HG03039 (cell line): Measurements from ENCODE around the gene C1QL1.

Source experiments
- ATAC-seq: cut with Tn5 transposase; IDR thresholded peaks from one replicate; pipeline ENCODE4 v1.9.1; 2021; ENCODE audit warnings: mild to moderate bottlenecking, moderate library complexity; ENCODE audit not compliant: unreplicated experiment

Gene C1QL1

DNA sequence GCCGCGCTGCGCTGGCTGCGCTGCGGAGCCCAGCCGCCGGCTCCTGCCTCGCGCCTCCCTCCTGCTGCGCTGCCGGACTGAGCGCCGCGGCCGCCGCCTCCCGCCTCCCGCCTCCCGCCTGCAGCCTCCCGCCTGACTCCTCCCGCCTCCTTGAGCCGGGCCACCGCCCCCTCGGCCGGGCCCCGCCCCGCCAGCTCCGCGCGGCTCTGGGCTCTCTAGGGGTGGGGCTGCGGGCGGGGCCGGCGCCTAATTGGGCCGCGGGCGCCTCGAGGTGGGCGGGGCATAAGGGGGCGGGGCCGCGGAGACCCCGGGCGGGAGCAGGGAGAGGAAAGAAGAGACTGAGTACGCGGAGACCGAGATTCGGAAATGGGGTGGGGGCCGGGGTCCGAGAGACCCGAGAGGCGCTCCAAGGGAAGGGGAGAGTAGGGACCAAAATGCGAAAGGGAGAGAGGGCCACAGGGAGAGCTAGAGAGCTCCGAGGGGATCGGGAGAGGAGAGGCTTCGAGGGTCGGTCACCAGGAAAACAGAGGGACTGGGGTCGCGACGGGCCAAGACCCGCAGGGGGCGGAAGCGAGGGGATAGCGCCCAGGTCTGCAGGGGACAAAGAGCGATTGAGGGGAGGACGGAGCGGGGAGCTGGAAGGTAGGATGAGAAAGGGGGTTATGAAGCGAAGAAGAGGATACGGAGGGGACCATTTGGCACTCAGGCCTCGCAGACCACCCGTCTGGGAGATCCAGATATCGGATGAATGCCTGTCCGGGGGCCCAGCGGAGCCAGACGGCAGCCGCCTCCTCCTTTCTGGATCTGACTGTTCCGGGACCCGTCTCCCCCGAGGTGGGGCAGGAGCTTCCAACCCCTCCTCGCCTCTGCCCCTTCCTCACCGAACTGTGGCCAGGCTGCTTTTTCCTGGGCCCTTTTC lies at the start of gene C1QL1:
Gene C1QL1 (minus strand): TSS at position 79 of the 919 bp plus-strand sequence. CDS start 255 bp downstream, outside the sequence.
- peak; percentile 73 for ATAC-seq

DNA sequence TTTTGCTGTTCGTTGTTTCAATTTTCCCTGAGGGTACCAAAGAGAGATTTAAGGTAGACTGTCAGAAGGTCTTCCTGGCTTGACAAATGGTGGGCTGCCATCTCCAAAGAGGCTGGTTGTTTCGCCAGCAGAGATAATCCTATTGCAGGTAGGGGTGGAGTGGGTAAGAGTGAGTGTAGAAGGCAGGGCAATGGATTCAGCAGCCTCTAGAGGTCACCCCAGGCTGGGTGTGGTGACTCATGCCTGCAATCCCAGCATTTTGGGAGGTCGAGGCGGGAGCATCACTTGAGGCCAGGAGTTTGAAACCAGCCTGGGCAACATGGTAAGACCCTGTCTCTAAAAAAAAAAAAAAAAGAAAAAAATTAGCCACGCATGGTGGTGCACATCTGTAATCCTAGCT lies 48.7 kb upstream of the C1QL1 start:
- no peak for ATAC-seq

DNA sequence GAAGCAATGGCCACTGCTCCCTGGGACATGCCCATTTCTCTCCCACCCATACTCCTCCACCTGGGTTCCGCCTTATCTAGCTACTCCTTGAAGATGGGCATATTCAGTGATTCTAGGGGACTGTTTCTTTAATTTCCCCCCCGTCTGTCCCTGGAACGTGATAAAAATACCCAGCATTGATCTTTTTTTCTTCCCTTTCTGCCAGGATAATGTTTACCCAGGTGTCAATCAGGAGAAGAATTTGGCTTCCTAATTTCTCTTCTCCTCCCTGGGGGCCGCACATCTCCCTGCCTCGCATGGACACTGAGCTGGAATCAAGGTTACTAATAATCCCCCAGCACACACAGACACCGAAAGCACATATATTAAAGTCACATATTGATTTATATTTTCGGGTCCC lies 48.1 kb upstream of the C1QL1 start:
- no peak for ATAC-seq

DNA sequence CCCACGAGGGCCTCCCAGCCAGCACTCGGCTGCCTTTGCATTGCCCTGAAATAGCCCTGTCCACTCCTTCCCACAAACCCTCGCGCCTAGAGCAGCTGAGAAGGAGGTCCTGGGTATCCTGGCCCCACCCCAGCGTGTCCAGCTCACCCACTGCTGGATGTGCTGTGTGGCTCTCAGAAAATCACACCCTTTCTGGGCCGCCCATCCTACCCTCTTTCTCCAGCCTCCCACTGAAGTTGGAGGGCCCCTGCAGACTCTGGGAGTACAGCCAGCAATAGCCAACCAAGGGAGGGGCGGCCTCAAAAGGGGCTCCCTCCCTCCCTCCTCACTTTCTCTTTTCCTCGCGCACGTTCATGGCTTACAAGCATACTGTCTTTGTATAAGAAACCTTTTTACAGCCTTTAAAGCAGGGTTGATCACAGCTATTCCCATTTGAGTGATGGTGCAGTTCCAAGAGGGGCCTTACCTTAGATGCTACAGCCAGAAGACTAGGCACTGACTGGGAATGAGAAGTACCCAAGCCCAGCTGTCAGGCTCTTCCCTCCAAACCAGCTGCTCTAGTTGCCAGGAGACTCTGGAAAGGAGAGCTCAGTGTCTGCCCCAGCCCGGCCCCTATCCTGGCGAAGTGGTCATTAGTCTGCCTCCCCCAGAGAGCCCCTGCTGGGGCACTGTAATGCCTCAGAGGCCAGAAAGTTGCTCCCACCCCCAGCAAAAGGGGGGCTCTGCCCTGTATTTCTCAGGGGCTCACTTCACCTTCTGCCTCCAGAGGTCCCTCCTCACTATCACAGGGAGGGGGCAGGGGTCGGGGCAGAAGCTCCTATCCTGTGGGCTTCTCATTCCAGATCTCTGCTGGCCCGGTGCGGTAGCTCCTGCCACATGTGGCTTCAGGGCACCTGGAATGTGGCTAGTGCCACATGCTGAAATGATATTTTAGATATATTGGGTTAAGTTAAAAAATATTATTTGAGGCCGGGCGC lies 45.2 kb upstream of the C1QL1 start:
- ATAC-seq, result no peak

DNA sequence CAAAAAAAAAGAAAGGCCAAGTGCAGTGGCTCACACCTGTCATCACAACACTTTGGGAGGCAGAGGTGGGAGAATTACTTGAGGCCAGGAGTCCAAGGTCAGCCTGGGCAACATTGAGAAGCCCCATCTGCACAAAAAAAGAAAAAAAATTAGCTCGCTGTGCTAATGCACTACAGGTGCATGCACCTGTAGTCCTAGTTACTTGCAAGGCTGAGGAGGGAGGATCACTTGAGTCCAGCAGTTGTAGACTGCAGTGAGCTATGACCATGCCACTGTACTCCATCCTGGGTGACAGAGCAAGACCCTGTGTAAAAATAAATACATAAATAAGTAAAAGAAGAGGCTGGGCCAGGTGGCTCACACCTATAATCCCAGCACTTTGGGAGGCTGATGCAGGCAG lies 43.7 kb upstream of the C1QL1 start:
- ATAC-seq, result no peak

DNA sequence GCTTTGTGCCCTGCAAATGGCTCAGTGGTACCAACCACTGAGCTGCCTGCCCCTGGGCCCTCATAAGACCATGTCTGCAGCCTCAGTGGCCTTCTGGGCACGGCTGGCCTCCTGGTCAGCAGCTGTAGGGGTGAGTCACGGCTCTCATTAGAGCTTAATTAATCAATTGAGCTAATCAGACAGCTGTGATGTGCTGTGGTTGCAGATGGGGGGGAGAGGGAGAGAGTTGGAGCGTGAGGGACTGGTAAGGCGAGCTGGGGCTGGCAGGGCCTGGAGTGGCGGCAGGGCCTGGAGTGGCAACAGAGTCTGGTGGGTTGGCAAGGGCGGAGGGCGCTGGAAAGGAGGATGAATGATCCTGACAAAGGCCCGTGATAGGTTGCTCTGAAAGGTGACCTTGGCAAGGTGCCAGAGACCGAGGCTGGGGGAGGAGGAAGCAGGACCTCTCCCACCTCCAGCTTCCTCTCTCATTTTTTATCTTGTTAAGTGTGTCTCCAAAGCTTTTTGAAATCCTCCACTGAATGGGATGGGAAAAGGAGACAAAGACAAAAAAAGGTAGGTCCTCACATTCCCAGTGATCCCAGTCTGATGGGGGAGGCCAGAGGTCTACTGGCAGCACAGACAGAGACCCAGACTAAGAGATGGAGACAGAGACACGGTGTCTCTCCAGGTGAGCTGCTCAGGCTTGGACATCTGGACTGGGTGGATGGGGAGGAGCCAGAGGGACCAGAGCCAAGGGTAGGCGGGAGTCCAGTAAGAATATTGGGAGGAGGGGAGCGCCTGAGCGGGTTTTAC lies 41.8 kb upstream of the C1QL1 start:
- ATAC-seq, result no peak

DNA sequence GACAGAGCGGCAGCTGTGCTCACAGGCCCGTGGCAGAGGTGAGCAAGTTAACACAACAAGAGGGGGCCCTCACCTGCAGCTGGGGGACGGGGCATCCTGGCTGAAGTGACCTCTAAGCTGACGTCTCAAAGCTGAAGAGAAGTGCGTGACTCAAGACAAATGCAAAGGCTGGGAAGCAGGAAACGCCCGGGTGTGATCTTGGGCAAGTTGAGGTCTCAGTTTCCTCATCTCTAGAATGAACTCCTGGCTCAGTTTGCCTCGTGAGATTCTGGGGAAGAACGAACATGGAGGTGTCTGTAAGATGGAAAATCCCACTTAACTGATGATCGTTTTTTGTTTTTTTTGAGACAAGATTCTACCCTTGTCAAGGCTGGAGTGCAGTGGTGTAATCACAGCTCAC lies 40.1 kb upstream of the C1QL1 start:
- no peak for ATAC-seq

DNA sequence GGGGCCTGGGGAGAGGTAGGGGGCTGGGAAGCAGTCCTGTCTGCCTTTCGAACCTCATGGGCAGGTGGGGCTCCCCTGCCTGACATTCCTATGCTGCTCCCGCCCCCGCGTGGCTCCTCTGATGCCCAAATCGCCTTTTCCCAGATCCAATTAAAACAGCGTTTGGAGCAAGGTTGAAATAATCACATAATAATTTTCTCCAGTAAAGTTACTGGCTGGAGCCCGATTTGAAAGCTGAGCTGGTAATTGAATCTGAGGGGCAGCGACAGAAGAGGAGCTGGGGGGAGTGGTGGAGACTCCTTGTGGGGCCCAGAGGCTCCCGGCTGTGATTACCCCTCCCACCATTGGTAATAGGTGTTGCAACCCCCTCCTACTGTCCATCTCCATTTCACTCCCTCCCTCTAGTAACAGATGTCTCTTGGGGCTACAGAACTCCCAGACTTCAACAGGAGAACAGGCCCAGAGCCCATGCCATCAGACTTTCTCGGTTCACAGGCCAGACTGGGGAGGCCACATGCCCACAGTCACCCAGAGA lies 38.9 kb upstream of the C1QL1 start:
- ATAC-seq, result no peak

DNA sequence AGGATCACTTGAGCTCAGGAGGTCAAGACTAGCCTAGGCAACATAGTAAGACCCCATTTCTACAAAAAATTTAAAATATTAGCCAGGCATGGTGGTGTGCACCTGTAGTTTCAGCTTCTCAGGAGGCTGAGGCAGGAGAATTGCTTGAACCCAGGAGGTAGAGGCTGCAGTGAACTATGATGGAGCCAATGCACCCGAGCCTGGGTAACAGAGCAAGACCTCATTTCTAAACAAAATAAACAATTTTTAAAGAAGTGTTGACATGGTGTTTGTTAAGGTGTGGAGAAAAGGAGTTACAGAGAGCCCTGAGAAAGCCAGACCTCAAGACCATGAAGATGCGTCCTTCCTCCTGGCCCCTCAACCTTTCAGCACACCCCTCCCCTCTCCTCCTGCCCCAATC lies 37.6 kb upstream of the C1QL1 start:
- ATAC-seq, result no peak

DNA sequence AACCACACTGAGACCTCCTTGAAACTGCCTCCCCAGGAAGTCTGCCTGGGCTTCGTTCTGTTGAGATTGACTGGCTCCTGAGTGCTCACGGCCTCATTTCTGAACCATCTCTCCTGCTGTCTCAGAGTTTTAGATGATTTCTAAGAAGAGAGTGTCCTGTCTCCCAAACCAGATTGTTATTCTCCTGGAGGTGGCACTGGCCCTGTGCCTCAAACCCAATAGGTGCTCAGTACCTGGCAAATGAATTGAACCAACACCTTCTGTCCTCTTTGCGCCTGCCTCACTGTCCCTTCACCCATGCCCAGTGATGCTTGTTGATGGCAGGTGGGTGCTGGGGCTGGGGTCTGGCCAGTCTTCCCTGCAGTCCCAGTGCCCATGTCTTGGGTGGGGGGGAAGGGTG lies 36.3 kb upstream of the C1QL1 start:
- no peak for ATAC-seq

DNA sequence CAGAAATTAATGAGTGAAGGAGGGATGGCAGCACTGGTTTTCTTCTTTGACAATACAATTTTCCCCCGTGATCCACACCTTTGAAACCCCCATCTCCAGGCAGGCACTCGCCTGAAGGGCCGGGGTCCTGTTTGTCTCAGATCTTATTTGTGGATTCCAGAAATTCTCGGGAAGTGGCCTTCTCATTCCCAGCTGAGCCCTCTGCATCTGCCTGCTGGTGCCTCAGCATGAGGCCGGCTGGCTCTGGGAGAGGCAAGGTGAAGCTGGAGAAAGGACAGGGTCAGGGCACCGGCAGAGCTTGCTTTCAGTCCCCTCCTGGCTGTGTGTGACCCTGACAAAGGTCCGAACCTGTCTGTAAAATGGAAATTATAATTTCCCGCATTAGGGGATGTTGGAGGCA lies 35.8 kb upstream of the C1QL1 start:
- ATAC-seq, result no peak

DNA sequence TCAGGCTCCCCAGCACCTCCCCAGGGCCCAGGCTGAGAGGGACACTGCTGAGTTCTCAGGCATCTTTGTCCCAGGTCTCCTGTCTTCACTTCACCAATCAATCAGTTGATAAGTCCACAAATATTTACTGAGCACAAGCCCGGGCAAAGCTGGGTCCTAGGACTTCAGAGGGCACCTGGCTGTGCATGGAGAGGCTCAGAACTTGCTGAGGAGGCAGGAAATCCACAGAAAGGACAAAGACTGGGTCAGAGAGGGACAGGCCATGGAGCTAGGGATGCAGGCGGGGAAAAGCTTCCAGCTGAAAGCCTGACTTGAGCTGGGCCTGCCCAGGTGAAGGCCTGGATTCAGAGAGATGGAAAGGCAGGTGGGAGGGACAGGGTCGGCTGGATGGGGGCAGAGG lies 33.2 kb upstream of the C1QL1 start:
- ATAC-seq, result no peak

DNA sequence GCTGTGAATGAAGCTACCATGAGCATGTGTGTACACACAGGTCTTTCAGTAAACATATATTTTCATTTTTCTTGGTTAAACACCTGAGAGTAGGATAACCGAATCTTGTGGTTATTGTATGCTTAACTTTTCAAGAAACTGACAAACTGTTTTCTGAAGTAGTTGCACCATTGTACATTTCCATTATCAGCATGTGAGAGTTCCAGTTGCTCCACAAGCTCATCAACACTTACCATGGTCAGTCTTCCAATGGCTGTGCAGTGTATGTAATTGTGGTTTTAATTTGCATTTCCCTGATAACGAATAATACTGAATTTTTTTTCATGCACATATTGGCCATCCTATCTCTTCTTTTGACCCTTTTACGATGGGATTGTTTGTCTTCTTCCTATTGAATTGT lies 31.3 kb upstream of the C1QL1 start:
- no peak for ATAC-seq

DNA sequence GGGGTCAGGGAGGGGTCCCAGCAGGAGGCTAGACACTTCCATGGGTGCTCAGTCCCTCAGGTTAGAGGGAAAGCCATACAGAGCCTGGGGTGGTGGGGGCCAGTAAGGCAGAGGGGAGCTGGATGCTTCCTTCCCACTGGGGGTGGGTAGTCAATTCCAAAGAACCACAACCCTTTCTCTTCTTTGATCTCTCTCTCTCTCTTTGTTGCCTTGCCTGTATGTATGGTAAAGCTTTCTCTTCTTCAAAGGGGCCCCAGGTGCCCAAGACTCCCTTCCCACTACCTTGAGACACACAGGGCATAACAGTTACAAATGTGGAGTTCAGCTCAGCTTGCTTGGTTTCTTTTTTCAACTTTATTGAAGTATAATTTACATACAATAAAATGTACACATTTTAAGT lies 30.5 kb upstream of the C1QL1 start:
- no peak for ATAC-seq

DNA sequence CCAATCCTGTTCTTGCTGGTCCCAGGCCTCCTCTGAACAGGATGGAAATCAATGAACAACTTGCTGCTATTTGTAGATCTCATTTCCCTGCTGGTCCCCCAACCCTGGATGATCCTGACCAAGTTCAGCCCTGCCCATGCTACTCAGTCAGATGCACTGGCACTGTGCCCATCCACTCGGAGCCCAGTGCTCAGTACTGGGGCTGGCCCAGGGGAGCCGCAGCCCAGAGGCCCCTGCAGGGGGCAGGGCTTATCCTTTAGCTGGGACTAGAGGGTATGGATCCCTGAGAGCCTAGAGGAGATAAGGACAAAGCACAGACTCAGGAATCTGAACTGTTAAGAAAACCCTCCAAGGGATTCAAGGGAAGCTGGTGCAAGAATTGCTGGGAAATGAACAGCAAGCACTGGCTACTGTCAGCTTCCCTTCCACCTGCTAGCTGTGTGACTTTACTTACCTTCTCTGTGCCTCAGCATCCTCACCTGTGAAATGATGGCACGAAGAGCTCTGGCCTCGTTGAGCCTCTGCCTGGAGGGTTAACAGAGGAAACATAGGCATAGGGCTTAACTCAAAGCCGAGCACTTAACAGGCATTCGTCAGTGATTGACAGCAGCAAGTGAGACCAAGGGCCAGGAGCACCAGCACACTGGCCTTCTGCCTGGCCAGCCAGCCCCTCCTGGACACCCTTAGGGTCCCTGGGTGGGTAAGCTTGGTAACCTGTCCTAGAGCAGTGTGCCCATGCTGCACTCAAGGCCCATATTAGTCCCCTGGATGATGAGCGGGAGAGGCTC lies 29.8 kb upstream of the C1QL1 start:
- ATAC-seq, result no peak

DNA sequence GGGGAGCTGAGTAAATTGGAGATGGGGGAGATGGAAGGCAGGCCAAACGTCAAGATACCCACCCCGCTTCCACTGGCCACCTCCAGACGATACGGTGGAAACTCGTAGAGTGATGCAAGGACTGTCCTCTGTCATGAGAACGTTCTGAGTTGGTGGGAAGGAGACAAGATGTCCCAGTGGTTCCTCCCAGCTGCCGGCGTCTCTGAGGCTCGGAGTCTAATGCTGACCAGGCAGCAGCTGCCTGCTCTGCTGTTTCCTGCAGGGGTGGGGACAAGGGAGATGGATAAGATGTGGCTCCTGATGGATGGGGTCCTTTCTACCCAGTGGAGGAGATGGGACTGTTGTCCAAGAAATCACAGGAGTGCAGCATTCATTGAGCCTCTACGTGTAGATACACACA lies 28.2 kb upstream of the C1QL1 start:
- ATAC-seq, result no peak

DNA sequence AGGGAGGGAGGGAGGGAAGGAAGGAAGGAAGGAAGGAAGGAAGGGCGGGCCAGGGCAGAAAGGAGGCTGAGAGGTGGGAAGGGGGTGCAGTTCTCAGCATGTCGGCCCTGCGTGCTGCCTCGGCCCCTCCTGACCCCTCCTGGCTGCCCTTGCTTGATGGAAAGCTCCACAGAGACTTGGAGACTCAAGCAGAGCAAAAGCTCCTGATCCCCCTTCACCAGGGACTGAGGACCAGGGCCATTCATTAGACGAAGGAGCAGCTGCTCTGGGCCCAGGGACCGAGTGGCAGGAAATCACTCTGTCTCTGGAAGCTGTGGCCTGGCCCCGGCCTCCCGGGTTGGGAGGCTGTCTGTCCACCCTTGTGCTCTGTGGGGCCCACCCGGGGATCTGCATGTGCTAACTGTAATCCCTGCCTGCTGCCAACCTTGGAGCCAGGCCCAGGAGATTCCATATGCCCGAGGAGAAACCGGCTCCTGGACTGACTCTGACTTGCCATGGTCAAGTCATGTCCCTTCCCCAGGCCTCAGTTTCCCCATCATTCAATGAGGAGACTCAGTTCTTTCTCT lies 27.4 kb upstream of the C1QL1 start:
- ATAC-seq, result no peak

DNA sequence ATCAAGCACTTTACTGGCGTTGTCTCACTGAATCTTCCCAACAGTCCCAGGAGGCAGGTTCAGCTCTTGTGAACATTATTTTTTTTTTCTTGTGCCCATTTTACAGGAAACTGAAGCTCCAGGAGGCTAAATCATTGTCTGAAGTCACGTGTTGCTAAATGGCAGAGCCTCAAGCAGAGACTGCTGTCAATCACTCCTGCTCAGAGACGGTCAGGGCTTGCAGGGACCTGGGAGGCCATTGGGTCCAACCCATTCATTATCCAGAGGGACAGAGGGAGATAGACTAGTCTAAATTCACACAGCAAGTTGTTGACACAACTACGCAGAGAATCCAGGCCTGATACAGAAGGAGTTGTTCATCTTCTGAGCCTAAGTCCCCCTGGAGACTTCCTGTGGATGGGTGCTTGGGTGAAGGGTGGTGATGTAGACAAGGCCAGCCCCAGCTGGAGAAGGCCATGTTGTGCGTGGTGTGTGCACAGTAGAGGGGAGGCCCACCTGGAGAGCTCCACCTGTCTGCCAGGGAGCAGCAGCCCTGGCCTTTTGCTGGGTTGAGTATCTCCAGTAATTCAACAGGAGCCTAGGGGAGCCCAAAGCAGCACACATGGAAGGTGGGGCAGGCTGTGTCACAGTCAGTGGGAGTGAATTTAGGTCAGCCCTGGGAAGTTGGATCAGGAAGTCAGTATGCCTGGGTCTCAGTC lies 24.3 kb upstream of the C1QL1 start:
- ATAC-seq, result no peak

DNA sequence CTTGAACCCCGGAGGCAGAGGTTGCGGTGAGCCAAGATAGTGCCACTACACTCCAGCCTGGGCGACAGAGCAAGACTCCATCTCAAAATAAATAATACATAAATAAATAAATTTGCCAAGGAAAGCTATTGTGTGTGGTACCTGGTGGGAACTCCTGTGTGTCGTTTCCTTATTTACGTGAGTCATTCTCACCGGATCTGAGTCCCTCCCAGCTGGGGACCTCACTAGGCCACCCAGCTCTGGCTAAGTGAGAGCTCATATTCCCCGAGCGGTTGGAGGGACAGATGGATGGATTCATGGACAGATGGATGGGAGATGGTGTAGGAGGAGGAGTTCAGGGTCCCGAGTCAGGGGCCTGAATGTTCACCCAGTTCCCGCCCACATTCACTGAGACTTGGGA lies 22.9 kb upstream of the C1QL1 start:
- no peak for ATAC-seq
